Renal pelvis (tissue), 4 donors: ENCODE data around the gene BMP8B. TPM values are rescaled to one million over a fixed set of nuclear protein-coding genes. Genes with fewer than 3 reads are reported as not detected.
A peak's percentile ranks its signal among the peaks of the same experiment; 100 is the strongest.

ENCODE experiments used
- DNase-seq: peaks from one replicate; pipeline ENCODE4 v3.0.0-alpha.2; 2013
- polyA plus RNA-seq, 3 donors: library from polyadenylated mRNA; unstranded; fragments of 120-200 nt; gene quantifications; one replicate each; pipeline ENCODE4 v1.2.1, GENCODE V29; 2013; ENCODE audit not compliant: insufficient read length in 3 of 3

BMP8B gene
- polyA plus RNA-seq, 3 donors, result 1.6 to 3.4 (median 2.8) TPM

DNA sequence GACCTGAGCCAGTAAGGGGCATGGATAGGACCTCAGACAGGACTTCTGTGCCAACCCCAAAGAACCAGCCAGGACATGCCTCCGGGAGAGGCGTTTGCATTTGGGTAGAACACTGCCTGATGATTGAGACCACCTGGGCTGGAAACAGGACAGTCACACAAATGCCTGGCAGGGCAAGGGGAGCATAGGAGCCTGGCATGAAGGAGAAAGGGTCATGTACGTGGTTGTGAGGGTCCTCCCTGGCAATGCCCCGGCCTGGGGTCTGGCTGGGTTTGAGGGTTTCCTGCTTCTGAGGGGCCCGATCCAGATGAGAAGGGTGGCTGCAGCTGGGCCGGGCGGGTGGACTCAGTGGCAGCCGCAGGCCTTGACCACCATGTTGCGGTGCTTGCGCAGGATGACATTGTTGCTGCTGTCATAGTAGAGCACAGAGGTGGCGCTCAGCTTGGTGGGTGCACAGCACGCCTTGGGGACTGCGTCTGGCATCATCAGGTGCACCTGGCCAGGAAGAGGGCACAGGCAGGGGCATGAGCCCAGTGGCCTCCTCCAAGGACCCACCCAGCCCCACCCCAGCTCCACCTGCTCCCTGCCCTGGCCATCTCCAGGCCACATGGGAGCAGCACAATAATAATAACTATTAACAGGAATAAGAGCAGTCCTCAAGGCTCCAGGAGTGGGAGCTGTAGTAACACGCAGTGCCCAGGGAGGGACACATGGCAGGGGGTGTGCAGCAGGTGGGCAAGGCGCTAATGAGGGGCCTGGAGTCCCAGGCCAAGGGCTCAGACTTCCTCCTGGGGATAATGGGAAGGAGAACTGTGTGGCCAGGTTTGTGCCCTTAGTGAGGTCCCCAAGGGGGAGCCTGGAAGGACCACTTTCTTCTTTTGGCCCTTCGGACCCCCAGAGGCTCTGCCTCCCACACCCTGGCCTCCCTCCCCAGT lies 28.3 kb downstream of the BMP8B start:
- no peak for DNase-seq

DNA sequence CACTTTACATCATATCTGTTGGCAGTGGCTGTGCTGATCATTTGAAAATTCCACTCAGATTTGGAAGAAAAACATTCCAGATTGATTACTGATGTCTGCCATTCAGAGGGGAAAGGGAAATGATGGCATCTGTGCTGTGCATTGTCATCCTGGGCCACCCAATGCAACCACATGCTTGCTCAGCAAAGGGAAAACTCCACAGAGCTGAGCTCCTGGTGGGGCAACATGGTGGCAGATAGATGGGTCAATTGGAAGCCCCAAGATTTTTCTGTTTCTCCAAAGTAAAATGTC lies 29.3 kb downstream of the BMP8B start:
- no peak for DNase-seq

DNA sequence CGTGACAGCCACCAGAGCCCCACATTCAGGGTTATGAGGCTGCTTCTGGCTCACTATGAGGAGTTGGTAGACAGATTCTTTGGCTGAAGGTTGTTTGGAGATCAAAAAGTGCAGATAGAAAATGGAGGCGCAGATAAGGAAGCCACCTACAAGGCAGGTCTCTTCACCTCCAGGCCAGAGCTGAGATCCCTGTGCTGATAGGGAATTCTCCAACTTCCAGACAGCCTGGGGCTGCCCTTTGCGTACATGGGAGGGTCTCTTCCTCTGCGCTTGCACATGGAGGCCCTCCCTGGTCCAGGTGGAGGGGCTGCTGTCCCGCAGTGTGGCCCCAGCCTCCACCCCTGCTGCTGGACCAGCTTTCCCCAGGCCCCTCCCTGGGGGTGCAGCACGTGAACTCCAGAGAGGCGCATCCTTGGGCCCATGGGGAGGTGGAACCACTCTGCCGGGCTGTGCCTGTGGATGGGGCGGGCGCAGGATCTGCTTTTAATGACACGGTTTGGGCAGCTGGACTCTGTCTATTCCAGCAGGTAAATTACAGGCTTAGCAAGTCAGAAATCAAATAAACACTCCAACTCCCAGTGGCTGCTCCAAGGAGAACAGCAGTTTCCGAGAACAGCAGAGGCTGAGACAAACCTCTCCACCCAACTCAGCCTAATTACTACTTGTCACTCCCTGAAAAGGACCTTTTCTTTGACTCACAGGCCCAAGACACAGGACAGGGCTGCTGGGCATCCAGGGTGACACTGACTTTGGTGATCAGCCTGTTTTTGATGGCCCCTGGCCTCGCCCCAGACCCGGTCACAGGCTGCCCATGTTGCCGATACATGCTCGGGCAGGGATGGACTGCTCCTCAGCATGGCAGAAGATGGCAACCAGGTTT lies 29.9 kb downstream of the BMP8B start:
- no peak for DNase-seq

- DNase-seq, result no peak
Measured at GRCh38 chr1:39757501-39757900, 31.2 kb downstream of the BMP8B start.

DNA sequence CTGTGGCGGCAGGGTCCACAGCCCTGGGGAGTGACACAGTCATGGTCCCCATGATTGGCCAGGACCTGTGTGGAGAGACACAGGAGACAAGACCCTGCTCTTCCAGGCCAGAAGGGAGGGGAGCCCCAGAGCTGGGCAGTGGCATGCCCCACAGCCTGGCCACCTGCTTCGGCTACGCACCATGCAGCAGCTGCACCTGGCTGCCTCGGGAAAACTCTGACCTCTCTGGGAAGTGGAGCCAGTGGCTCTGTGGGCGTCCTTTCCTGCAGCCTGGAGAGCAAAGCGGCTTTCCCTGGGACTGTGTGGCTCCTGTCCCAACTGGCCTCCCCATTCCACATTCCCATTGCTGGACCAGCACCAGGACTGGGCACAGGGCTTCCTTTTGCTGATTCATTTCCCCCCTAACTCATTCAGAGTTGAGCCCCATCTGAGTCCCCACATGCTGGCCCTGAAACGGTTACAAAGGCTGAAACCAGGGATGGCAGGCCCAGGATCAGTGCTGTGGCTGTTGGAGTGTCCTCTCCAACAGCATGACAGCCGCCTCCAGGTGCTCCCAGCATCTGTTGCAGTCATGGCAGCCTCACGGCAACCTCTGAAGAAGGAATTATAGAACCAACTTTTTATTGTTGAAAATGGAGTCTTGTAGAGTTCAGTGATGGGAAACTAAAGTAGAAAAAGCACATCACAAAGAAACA lies 32.6 kb downstream of the BMP8B start:
- no peak for DNase-seq

- no peak for DNase-seq
Measured at GRCh38 chr1:39754906-39755504, 33.7 kb downstream of the BMP8B start.

DNA sequence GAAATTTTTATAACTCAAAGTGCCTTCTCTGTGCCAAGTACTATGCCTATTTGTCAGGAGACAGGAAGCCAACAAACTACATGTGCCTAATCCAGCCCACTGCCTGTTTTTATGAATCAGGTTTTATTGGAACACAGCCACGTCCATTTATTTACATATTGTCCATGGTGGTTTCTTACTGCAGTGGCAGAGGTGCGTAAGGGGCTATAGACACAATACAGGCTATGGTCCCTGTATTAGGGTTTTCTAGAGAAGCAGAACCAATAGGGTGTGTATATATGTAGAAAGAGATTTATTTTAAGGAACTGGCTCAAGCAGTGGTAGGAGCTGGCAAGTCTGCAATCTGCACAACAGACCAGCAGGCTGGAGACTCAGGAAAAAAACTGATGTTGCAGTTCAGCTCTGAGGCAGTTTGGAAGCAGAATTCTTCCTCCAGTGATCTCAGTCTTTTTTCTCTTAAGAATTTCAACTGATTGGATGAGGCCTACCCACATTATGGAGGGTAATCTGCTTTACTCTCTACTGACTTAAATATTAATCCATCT lies 34.6 kb downstream of the BMP8B start:
- DNase-seq, result no peak

DNA sequence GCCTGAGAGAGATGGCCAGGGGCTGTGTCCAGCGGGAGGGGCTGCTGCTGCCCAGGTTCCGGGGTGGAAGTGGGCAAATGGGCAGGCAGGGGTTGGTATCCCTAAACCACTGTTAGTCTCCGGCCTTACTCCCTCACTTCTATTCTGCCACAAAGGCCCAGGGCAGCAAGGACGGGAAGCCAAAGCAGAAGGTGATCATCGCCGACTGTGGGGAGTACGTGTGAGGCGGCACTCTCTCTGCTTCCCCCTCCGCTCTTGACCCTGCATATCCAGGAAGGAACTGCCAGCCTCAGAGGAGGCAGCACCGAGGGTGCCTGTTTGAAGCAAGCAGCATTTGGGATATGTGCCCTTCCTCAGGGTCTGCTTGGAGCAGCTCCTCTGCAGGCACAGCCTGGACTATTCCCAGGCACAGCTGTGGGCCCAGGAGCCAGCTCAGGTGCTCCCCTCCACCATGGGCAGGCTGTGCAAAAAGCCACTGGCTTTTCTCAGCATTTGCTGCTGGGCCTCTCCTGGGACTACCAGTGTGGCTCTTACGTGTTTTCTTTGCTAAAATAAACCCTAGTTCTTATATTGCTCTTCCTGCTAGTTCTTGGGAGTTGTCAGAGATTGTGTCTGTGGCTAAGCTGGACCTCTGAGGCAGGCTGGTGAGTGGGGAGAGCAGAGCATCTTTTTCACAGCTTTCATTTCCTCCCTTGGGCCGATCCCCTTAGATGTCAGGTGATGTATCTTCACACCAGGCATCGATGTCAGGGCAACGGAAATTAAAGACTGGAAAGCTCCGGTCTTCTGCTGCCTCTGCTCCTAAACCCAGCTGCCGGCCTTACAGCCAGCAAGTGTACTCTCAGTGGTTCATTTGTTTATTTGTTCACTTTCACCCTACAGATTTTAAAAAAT lies 35.3 kb downstream of the BMP8B start:
- no peak for DNase-seq

DNA sequence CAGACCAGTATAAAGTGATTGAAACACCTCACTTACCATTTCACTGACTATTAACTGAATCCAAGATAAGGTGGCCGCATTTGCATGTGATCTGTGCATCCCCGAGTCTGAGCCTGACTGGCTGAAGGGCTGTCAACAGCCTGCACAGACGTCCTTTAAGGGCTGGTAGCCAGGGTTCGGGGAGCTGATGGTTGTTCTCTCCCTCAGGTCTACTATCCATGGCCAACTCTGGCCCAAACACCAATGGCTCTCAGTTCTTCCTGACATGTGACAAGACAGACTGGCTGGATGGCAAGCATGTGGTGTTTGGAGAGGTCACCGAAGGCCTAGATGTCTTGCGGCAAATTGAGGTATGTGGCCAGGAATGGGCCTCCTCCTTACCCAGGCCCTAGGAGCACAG lies 36.0 kb downstream of the BMP8B start:
- no peak for DNase-seq

DNA sequence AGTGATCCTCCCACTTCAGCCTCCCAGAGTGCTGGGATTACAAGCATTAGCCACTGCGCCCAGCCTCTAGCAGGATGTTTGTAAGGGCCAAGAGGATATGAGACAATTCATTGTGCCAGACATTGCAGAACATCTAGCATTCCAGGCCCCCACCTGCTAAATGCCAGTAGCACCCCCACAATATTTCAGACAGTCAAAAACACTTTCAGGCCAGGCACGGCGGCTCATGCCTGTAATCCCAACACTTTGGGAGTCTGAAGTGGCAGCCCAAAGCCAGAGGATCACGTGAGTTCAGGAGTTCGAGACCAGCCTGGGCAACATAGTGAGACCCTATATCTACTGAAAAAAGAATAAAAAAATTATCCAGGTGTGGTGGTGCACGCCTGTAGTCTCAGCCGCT lies 37.1 kb downstream of the BMP8B start:
- no peak for DNase-seq

GRCh38 chr1:39745016-39745670 lies 43.5 kb downstream of the BMP8B start:
- no peak for DNase-seq

DNA sequence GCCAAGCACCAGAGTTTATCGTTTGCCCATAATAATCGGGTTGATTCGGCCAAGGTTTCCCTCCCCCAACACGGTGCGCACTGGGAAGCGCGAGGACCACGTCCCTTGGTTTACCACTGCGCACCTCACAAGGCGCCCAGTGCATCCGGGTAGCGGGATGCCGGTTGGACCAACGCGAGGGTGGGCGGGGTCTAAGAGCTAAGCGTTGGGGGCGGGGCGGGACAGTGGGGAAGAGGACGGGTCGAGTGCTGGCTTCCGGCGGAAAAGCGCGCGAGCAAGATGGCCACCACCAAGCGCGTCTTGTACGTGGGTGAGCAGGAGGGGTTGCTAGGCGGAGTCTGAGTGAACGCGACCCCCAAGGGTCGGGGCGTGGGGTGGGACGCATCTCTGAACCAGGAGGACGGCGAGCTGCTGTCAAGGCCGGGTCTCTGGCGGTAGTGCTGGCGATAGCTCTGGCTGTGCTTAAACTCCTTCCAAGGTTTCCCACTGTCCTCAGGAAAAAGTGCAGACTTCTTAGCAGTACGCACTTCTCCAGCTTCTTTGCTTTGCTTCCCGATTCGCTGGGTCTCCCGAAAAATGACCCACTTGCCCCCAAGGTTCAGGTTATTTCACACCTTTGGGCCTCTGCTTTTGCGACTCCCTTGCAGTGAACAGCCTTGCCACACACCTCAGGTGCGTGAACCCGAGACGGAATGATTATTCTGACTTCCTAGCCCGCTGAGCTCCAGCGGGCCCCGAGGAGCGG lies 49.9 kb downstream of the BMP8B start, which contains the start of gene PPIE:
PPIE (plus strand) TSS at position 261 of the 745 bp plus-strand sequence; CDS start at position 280, 19 bp downstream.
- peak; percentile 91 for DNase-seq

DNA sequence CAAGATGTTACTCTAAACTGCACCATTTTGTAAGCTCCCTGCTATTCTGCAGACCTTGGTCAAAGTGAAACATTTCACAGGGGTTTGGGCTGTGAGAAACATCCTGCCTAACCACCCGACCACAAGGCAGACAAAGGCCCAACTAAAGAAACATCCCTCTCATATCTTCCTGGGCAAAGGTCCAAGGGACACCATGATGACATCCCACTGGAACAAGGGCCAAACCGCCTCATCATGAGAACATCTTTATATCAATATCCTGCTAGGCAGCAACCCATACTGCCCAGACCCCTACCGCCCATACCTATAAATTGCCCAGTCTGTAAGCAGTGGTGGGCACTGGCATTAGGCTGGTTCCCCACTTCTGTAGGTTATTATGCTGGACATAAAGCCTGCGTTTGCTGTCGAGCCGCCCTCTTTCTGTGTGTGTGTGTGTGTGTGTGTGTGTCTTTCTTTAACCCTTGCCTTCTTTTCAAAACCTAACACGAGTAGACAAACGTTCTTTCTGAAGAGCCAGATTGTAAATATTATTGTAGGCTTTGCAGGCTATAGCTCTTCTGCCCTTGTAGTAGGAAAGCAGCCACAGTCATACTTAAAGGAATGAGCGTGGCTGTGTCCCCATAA lies 51.0 kb downstream of the BMP8B start:
- no peak for DNase-seq

GRCh38 chr1:39735731-39736130 lies 52.9 kb downstream of the BMP8B start:
- DNase-seq, result no peak

DNA sequence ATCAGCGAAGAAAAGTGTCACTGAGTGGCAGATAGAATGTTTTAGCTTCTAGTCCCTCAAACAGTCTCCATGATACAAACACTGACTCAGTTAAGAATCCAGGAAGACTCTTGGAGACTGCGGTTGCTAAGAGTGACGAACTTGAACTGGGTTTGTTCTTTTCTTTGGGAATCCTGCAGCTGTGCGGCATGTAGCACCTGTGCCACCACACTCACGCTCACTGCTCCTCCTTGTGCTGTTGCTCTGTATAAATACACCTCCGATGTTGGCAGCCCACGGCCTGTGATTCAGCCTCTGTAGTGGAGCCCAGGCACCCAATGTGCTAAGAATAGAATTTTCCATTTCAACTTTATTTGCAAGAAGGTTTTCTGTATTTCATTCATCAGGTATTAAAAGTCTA lies 55.5 kb downstream of the BMP8B start:
- no peak for DNase-seq

- DNase-seq, result no peak
Measured at GRCh38 chr1:39732730-39733129, 55.9 kb downstream of the BMP8B start.

- DNase-seq, result no peak
Measured at GRCh38 chr1:39729842-39730241, 58.8 kb downstream of the BMP8B start.

- no peak for DNase-seq
Measured at GRCh38 chr1:39729030-39729429, 59.6 kb downstream of the BMP8B start.

- no peak for DNase-seq
Measured at GRCh38 chr1:39727932-39728317, 60.7 kb downstream of the BMP8B start.
